ENCODE measurements around the gene CAB39L. TPM values are rescaled to one million over a fixed set of nuclear protein-coding genes. Genes with fewer than 3 reads are reported as not detected.

Gene CAB39L
- total RNA-seq, 2 donors from 2014 or later = 6.1 to 14.5 TPM

GRCh38 chr13:49311816-49312215, 132.0 kb downstream of the CAB39L start:
- TF ChIP-seq, protein P1, sequence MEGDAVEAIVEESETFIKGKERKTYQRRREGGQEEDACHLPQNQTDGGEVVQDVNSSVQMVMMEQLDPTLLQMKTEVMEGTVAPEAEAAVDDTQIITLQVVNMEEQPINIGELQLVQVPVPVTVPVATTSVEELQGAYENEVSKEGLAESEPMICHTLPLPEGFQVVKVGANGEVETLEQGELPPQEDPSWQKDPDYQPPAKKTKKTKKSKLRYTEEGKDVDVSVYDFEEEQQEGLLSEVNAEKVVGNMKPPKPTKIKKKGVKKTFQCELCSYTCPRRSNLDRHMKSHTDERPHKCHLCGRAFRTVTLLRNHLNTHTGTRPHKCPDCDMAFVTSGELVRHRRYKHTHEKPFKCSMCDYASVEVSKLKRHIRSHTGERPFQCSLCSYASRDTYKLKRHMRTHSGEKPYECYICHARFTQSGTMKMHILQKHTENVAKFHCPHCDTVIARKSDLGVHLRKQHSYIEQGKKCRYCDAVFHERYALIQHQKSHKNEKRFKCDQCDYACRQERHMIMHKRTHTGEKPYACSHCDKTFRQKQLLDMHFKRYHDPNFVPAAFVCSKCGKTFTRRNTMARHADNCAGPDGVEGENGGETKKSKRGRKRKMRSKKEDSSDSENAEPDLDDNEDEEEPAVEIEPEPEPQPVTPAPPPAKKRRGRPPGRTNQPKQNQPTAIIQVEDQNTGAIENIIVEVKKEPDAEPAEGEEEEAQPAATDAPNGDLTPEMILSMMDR (IDR thresholded peaks at IDR 0.05) = no peak
- no peaks in the 10 kb centered on the region for H3K27me3 ChIP-seq
- no peaks in the 10 kb centered on the region for H3K36me3 ChIP-seq
- no peak overlapping the region for H3K4me3 ChIP-seq
- H3K27ac ChIP-seq = no peak overlapping the region
- H3K9ac ChIP-seq (ENCODE audit: low read depth in 2 of 2, low read length in 2 of 2) = no peak overlapping the region
- intact Hi-C loops (cut with DNase I) = no loop called here
- H3K9me3 ChIP-seq = no peaks in the 10 kb centered on the region
- DNase-seq = no peak
- peaks cover 4% of the 10 kb centered on the region for H3K4me1 ChIP-seq

DNA sequence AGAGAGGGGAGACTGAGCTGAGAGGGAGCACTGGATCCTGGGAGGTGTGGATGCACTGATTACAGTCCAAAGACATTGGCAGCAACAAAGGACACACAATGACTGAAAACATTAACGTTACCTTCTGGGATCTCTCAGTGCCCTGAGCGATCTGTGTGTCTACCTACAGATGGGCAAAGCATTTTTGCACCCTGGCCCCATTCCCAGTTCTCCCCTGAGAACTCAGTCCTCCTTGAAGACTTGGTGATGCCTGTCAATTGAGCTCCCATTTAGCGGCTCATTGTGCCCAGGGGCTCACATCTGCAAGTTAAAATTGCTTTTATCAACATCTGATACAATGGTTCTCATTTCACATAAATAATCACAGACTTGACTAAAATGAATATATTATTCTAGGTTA, 133.6 kb downstream of the CAB39L start:
- Histone ChIP-seq H3K27me3 (no peaks in the 10 kb centered on the region), H3K27ac (no peak overlapping the region), H3K36me3 (no peaks in the 10 kb centered on the region), H3K9me3 (no peaks in the 10 kb centered on the region), H3K4me1 (peaks cover 4% of the 10 kb centered on the region), H3K4me3 (no peak overlapping the region), H3K9ac (ENCODE audit: low read depth in 2 of 2, low read length in 2 of 2) (no peak overlapping the region)
- intact Hi-C loops (cut with DNase I) = no loop called here
- TF ChIP-seq, protein P1 (IDR thresholded peaks at IDR 0.05) = no peak
- DNase-seq = no peak

- DNase-seq = no peak
- H3K27me3 ChIP-seq = no peaks in the 10 kb centered on the region
- H3K9me3 ChIP-seq = no peaks in the 10 kb centered on the region
- intact Hi-C loops (cut with DNase I) = no loop called here
- H3K27ac ChIP-seq = no peak overlapping the region
- H3K9ac ChIP-seq (ENCODE audit: low read depth in 2 of 2, low read length in 2 of 2) = no peak overlapping the region
- TF ChIP-seq, protein P1 (IDR thresholded peaks at IDR 0.05) = no peak
- H3K4me3 ChIP-seq = no peak overlapping the region
- peaks cover under 1% of the 10 kb centered on the region for H3K4me1 ChIP-seq
- no peaks in the 10 kb centered on the region for H3K36me3 ChIP-seq
These were observed 134.9 kb downstream of the CAB39L start for GRCh38 chr13:49308921-49309408.

- no peaks in the 10 kb centered on the region for H3K27me3 ChIP-seq
- peak overlapping the region; percentile 26 for H3K27ac ChIP-seq
- H3K9me3 ChIP-seq = no peaks in the 10 kb centered on the region
- no peak overlapping the region for H3K9ac ChIP-seq (ENCODE audit: low read depth in 2 of 2, low read length in 2 of 2)
- TF ChIP-seq, protein P1 (IDR thresholded peaks at IDR 0.05) = no peak
- no peaks in the 10 kb centered on the region for H3K36me3 ChIP-seq
- no peak overlapping the region for H3K4me3 ChIP-seq
- DNase-seq = peak; percentile 63
- H3K4me1 ChIP-seq = no peaks in the 10 kb centered on the region
- intact Hi-C loops (cut with DNase I) = no loop called here
These were observed 135.6 kb downstream of the CAB39L start for GRCh38 chr13:49308097-49308875.

DNA sequence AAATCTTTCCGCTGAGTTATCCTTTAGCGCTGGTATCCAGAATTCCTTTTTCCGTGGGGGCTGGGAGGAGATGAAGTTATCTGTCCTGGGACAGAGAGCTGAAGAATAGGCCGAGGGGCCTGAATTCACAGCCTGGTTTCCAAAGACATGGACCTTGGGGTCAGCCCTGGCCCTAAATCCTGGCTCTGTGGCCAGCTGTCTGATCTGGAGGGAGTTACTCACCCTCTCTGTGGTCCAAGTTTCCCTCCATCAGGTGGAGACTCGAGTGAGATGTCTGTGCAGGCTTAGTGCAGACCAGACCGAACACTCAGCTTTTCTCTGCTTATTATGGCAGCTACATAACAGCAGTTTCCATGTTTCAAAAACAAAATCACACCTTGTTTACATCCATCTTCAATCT, 136.5 kb downstream of the CAB39L start:
- no peak overlapping the region for H3K4me3 ChIP-seq
- no peak for DNase-seq
- no peak overlapping the region for H3K9ac ChIP-seq (ENCODE audit: low read depth in 2 of 2, low read length in 2 of 2)
- H3K36me3 ChIP-seq = no peaks in the 10 kb centered on the region
- TF ChIP-seq, protein P1 (IDR thresholded peaks at IDR 0.05) = no peak
- no peaks in the 10 kb centered on the region for H3K9me3 ChIP-seq
- intact Hi-C loops (cut with DNase I) = no loop called here
- no peaks in the 10 kb centered on the region for H3K27me3 ChIP-seq
- H3K4me1 ChIP-seq = no peaks in the 10 kb centered on the region
- no peak overlapping the region for H3K27ac ChIP-seq
